Panc1 (cell line): Measurements from ENCODE around the gene SEMA5B. TPM values are rescaled to one million over a fixed set of nuclear protein-coding genes. Genes with fewer than 3 reads are reported as not detected.

Source experiments
- ATAC-seq: fragments of 200-7000 bp; cut with Tn5 transposase; 2 replicates; pipeline ENCODE4 v1.9.1; 2020; ENCODE audit warnings: mild to moderate bottlenecking, moderate library complexity
- BruUV-seq: library from RNA; stranded (reverse); fragments of 400-500 nt; replicated peaks from 2 replicates; lab custom pipeline; 2021; lab: Mats Ljungman, UMichigan
- CTCF ChIA-PET: fragments of 300-600 bp; sonication (Branson Sonifier 250); formaldehyde crosslinking; loops from one replicate; lab custom pipeline; 2022; ENCODE audit warnings: antibody characterized with exemption; lab: Charles Lee
- POLR2A ChIA-PET: fragments of 300-600 bp; sonication (Branson Sonifier 250); formaldehyde crosslinking; loops from one replicate; lab custom pipeline; 2022; ENCODE audit warnings: antibody characterized with exemption; lab: Charles Lee
- DNase-seq: peaks from one replicate; pipeline ENCODE4 v3.0.0-alpha.2; 2010; ENCODE audit warnings: low read depth, low spot score
- H3K27ac ChIP-seq: 2 replicates; pipeline ENCODE4 v1.5.1; 2011; ENCODE audit warnings: mild to moderate bottlenecking, low read length, inconsistent platforms
- H3K27me3 ChIP-seq: fragments of 200-500 bp; sonication (Bioruptor generic); 2 replicates; pipeline ENCODE4 v1.6.0; 2014; ENCODE audit warnings: low read length, inconsistent platforms; ENCODE audit not compliant: control insufficient read depth, insufficient read depth
- H3K36me3 ChIP-seq: fragments of 200-500 bp; sonication (Bioruptor generic); 2 replicates; pipeline ENCODE4 v1.5.1; 2014; ENCODE audit warnings: inconsistent platforms, mild to moderate bottlenecking, low read length, moderate library complexity; ENCODE audit not compliant: control insufficient read depth, insufficient read depth
- H3K4me1 ChIP-seq: 2 replicates; pipeline ENCODE4 v1.5.1; 2011; ENCODE audit warnings: inconsistent platforms, mild to moderate bottlenecking, low read length, moderate library complexity; ENCODE audit not compliant: control insufficient read depth, insufficient read depth
- H3K4me3 ChIP-seq, 2 experiments: 2 replicates each; pipeline ENCODE4 v1.5.1; 2011 to 2012; ENCODE audit warnings: low read depth in 2 of 2, low read length in 2 of 2, mild to moderate bottlenecking in 2 of 2, inconsistent platforms in 1 of 2, moderate library complexity in 1 of 2
- H3K9me3 ChIP-seq: fragments of 200-500 bp; sonication (Bioruptor generic); 2 replicates; pipeline ENCODE4 v1.5.1; 2014; ENCODE audit warnings: low read depth, mild to moderate bottlenecking, inconsistent platforms, low read length, moderate library complexity; ENCODE audit not compliant: control insufficient read depth, insufficient read depth
- POLR2AphosphoS5 ChIP-seq: IDR thresholded peaks from 2 replicates; pipeline ENCODE4 v1.6.1; 2012; ENCODE audit warnings: mild to moderate bottlenecking, low read depth, low read length, moderate library complexity
- SIN3A ChIP-seq: IDR thresholded peaks from 2 replicates; pipeline ENCODE4 v1.6.1; 2012; ENCODE audit warnings: low read depth, mild to moderate bottlenecking, low read length, moderate library complexity, borderline replicate concordance; ENCODE audit not compliant: insufficient read depth
- TCF7L2 ChIP-seq: IDR thresholded peaks from 2 replicates; pipeline ENCODE4 v1.6.1; 2011; ENCODE audit warnings: mild to moderate bottlenecking, low read depth, low read length, inconsistent platforms
- in situ Hi-C: cut with HindIII; loops from 2 replicates; pipeline ENCODE4 v1.10.0; 2016; ENCODE audit warnings: low sequenced_read_pairs, low pct_unique_long_range_greater_than_20kb
- intact Hi-C: fragments of 100-400 bp; cut with micrococcal nuclease; formaldehyde crosslinking; loops from one replicate; pipeline ENCODE4 v1.10.0; 2022; ENCODE audit not compliant: unreplicated experiment
- total RNA-seq: library from RNA; stranded (reverse); gene quantifications from one replicate; pipeline ENCODE4 v1.2.1, GENCODE V29; 2021; ENCODE audit not compliant: unreplicated experiment
- TF ChIP-seq, protein P1 (sequence below), 2 experiments: IDR thresholded peaks; 2 replicates each; pipeline ENCODE4 v1.6.1; 2011 to 2012; ENCODE audit warnings: low read depth in 2 of 2, control low read depth in 1 of 2, low read length in 1 of 2, mild to moderate bottlenecking in 1 of 2, moderate library complexity in 1 of 2; ENCODE audit not compliant: insufficient read depth in 1 of 2
- TF ChIP-seq, protein P2 (sequence below): fragments of 450-650 bp; IDR thresholded peaks from 2 replicates; pipeline ENCODE4 v1.5.1; 2017; ENCODE audit warnings: mild to moderate bottlenecking

SEMA5B gene
- total RNA-seq, 1 experiment from 2014 or later: 1.2 TPM

DNA sequence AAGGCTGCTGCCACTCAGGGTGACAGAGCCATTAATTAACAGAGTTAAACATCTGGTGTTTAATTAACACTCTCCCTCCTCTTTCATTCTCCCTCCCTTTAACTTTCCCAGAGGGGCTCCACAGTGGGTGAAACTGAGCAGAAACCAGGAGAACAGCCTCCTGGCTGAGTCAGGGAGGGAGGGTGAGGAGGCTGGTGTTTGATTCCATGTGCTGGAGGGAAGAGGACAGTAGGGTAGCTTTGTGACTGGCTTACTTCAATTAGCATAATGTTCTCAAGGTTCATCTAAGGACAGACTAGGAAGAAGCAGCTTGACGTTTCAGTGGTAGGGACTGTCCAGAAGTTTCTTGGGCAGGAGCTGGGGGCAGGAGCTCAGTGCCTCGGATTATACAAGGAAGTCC is 62.8 kb downstream of the SEMA5B start:
- BruUV-seq: no TSS peak
- in situ Hi-C loops: no loop called here
- Histone ChIP-seq H3K4me3 (no peak overlapping the region), H3K9me3 (no peaks in the 10 kb centered on the region), H3K36me3 (no peaks in the 10 kb centered on the region), H3K27me3 (peaks cover 3% of the 10 kb centered on the region; the same call in 1 of the 2 replicates), H3K4me1 (no peaks in the 10 kb centered on the region), H3K27ac (no peak overlapping the region)
- ChIA-PET CTCF (no interaction called here), POLR2A (no interaction called here)
- TF ChIP-seq SIN3A: no peak
- TF ChIP-seq, protein P1, sequence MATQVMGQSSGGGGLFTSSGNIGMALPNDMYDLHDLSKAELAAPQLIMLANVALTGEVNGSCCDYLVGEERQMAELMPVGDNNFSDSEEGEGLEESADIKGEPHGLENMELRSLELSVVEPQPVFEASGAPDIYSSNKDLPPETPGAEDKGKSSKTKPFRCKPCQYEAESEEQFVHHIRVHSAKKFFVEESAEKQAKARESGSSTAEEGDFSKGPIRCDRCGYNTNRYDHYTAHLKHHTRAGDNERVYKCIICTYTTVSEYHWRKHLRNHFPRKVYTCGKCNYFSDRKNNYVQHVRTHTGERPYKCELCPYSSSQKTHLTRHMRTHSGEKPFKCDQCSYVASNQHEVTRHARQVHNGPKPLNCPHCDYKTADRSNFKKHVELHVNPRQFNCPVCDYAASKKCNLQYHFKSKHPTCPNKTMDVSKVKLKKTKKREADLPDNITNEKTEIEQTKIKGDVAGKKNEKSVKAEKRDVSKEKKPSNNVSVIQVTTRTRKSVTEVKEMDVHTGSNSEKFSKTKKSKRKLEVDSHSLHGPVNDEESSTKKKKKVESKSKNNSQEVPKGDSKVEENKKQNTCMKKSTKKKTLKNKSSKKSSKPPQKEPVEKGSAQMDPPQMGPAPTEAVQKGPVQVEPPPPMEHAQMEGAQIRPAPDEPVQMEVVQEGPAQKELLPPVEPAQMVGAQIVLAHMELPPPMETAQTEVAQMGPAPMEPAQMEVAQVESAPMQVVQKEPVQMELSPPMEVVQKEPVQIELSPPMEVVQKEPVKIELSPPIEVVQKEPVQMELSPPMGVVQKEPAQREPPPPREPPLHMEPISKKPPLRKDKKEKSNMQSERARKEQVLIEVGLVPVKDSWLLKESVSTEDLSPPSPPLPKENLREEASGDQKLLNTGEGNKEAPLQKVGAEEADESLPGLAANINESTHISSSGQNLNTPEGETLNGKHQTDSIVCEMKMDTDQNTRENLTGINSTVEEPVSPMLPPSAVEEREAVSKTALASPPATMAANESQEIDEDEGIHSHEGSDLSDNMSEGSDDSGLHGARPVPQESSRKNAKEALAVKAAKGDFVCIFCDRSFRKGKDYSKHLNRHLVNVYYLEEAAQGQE (IDR thresholded peaks at IDR 0.05; ENCODE audit: insufficient read depth in 1 of 2, low read depth in 2 of 2, low read length in 1 of 2): no peak
- no peak for TF ChIP-seq TCF7L2
- TF ChIP-seq, protein P2, sequence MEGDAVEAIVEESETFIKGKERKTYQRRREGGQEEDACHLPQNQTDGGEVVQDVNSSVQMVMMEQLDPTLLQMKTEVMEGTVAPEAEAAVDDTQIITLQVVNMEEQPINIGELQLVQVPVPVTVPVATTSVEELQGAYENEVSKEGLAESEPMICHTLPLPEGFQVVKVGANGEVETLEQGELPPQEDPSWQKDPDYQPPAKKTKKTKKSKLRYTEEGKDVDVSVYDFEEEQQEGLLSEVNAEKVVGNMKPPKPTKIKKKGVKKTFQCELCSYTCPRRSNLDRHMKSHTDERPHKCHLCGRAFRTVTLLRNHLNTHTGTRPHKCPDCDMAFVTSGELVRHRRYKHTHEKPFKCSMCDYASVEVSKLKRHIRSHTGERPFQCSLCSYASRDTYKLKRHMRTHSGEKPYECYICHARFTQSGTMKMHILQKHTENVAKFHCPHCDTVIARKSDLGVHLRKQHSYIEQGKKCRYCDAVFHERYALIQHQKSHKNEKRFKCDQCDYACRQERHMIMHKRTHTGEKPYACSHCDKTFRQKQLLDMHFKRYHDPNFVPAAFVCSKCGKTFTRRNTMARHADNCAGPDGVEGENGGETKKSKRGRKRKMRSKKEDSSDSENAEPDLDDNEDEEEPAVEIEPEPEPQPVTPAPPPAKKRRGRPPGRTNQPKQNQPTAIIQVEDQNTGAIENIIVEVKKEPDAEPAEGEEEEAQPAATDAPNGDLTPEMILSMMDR: no peak
- TF ChIP-seq POLR2AphosphoS5: no peak
- no peak for DNase-seq
- intact Hi-C loops: no loop called here
- ATAC-seq: no peak

DNA sequence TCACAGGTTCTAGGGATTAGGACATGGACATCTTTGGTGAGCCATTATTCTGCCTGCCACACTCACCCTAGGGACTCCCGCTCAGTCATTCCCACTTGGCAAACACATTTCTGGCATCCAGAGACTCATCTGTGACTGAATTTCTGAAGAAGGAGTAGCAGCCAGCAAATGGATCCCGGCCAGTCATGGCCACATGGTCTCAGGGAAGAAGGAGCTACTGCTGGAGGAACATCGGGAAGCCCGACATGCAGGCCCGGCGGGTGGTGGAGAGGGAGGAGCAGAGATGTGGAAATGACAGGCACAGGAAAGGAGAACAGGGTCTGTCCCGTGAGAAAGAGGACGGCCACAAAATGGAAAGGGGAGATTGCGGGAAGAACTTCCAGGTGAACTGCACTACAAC is 65.4 kb downstream of the SEMA5B start:
- no peak for DNase-seq
- ChIA-PET CTCF (no interaction called here), POLR2A (no interaction called here)
- Histone ChIP-seq H3K9me3 (no peaks in the 10 kb centered on the region), H3K36me3 (no peaks in the 10 kb centered on the region), H3K4me3 (no peak overlapping the region), H3K27ac (no peak overlapping the region), H3K4me1 (no peaks in the 10 kb centered on the region), H3K27me3 (no peaks in the 10 kb centered on the region; the same call in 1 of the 2 replicates)
- no TSS peak for BruUV-seq
- TF ChIP-seq, protein P2: no peak
- no peak for TF ChIP-seq TCF7L2
- no peak for TF ChIP-seq SIN3A
- no peak for TF ChIP-seq POLR2AphosphoS5
- TF ChIP-seq, protein P1 (IDR thresholded peaks at IDR 0.05; ENCODE audit: insufficient read depth in 1 of 2, low read depth in 2 of 2, low read length in 1 of 2): no peak
- intact Hi-C loops (no loop called here), in situ Hi-C loops (no loop called here)
- no peak for ATAC-seq
